ENCODE results near the gene PDLIM1. TPM values are rescaled to one million over a fixed set of nuclear protein-coding genes. Genes with fewer than 3 reads are reported as not detected.

The PDLIM1 gene
- polyA plus RNA-seq, 6 donors from 2014 or later = 348 to 523 (median 419) TPM

Other genes starting within 250 kb of the PDLIM1 start
- not detected for gene CYP2C8, start 221.5 kb downstream of the PDLIM1 start, polyA plus RNA-seq (ENCODE audit: low read depth in 6 of 6)
- gene ACSM6, start 96.8 kb downstream of the PDLIM1 start, polyA plus RNA-seq (ENCODE audit: low read depth in 6 of 6) = not detected

Data from naive B cell (primary cell).